ENCODE data around the gene ALDH3A1. TPM values are rescaled to one million over a fixed set of nuclear protein-coding genes. Genes with fewer than 3 reads are reported as not detected.
"Not testable (repeated sequence)": the region's sequence is repeated elsewhere in the genome, so short reads cannot be mapped to it uniquely, and the experiment has no call there.

ALDH3A1 gene
- total RNA-seq, 2 experiments from 2014 or later = not detected

GRCh38 chr17:19769946-19770652 lies 22.0 kb upstream of the ALDH3A1 start:
- Mint-ChIP-seq H3K9me3 (no peaks in the 10 kb centered on the region), H3K27me3 (no peaks in the 10 kb centered on the region), H3K36me3 (ENCODE audit: low read depth) (peaks cover 9% of the 10 kb centered on the region), H3K27ac (no peak overlapping the region), H3K4me3 (no peak overlapping the region), H3K4me1 (peaks cover 50% of the 10 kb centered on the region)
- DNase-seq = no peak
- POLR2A ChIA-PET = no interaction called here
- CTCF ChIA-PET = interaction anchor here (4.3 kb wide), 1 partner anchor 8 kb away, joined by 18 read pairs; no protein-coding TSS in a partner anchor

- CTCF ChIA-PET = interaction anchor here (1.3 kb wide), 1 partner anchor 44 kb away, joined by 4 read pairs; no protein-coding TSS in a partner anchor
- POLR2A ChIA-PET = no interaction called here
- Mint-ChIP-seq H3K27me3 (peaks cover 2% of the 10 kb centered on the region), H3K27ac (no peak overlapping the region), H3K9me3 (no peaks in the 10 kb centered on the region), H3K4me1 (peaks cover 46% of the 10 kb centered on the region), H3K4me3 (no peak overlapping the region), H3K36me3 (ENCODE audit: low read depth) (peaks cover 5% of the 10 kb centered on the region)
- no peak for DNase-seq
Observed at GRCh38 chr17:19768046-19768782, 20.1 kb upstream of the ALDH3A1 start.

GRCh38 chr17:19766421-19767270 lies 18.5 kb upstream of the ALDH3A1 start:
- Mint-ChIP-seq H3K27ac (no peak overlapping the region), H3K9me3 (no peaks in the 10 kb centered on the region), H3K27me3 (peaks cover 2% of the 10 kb centered on the region), H3K4me3 (no peak overlapping the region), H3K4me1 (peaks cover 31% of the 10 kb centered on the region), H3K36me3 (ENCODE audit: low read depth) (peaks cover 5% of the 10 kb centered on the region)
- CTCF ChIA-PET = interaction anchor here (0.6 to 1.8 kb wide), 7 partner anchors 9 to 404 kb away, joined by 3 to 12 read pairs (median 4); partner anchors contain the start of gene B9D1
- peak; percentile 76 for DNase-seq
- POLR2A ChIA-PET = no interaction called here

GRCh38 chr17:19766016-19766415 lies 17.9 kb upstream of the ALDH3A1 start:
- POLR2A ChIA-PET = no interaction called here
- H3K27me3 Mint-ChIP-seq = peaks cover 2% of the 10 kb centered on the region
- no peaks in the 10 kb centered on the region for H3K9me3 Mint-ChIP-seq
- peaks cover 25% of the 10 kb centered on the region for H3K4me1 Mint-ChIP-seq
- no peak for DNase-seq
- H3K4me3 Mint-ChIP-seq = no peak overlapping the region
- no peak overlapping the region for H3K27ac Mint-ChIP-seq
- CTCF ChIA-PET = interaction anchor here (0.6 to 1.8 kb wide), 5 partner anchors 9 to 254 kb away, joined by 3 to 12 read pairs (median 5); no protein-coding TSS in a partner anchor
- H3K36me3 Mint-ChIP-seq (ENCODE audit: low read depth) = peaks cover 5% of the 10 kb centered on the region

- H3K9me3 Mint-ChIP-seq; H3K4me3 Mint-ChIP-seq; DNase-seq; H3K27ac Mint-ChIP-seq; H3K27me3 Mint-ChIP-seq; POLR2A ChIA-PET; H3K36me3 Mint-ChIP-seq (ENCODE audit: low read depth): not testable (repeated sequence)
- CTCF ChIA-PET = interaction anchor here (0.6 to 3.0 kb wide), 7 partner anchors 8 to 401 kb away, joined by 3 to 18 read pairs (median 3); partner anchors contain the start of genes B9D1 and MAPK7
- H3K4me1 Mint-ChIP-seq = peaks cover 14% of the 10 kb centered on the region
Observed at GRCh38 chr17:19763991-19764390, 15.9 kb upstream of the ALDH3A1 start.

GRCh38 chr17:19763416-19763815 lies 15.3 kb upstream of the ALDH3A1 start:
- POLR2A ChIA-PET = no interaction called here

GRCh38 chr17:19762515-19762961 lies 14.4 kb upstream of the ALDH3A1 start:
- peak; percentile 74 for DNase-seq
- H3K4me1 Mint-ChIP-seq = peaks cover 9% of the 10 kb centered on the region
- H3K4me3 Mint-ChIP-seq = no peak overlapping the region
- H3K27me3 Mint-ChIP-seq = peaks cover 2% of the 10 kb centered on the region
- H3K27ac Mint-ChIP-seq = no peak overlapping the region
- H3K9me3 Mint-ChIP-seq = no peaks in the 10 kb centered on the region
- ChIA-PET CTCF (interaction anchor here (0.6 to 3.0 kb wide), 8 partner anchors 10 to 249 kb away, joined by 3 to 18 read pairs (median 4); no protein-coding TSS in a partner anchor), POLR2A (no interaction called here)
- no peaks in the 10 kb centered on the region for H3K36me3 Mint-ChIP-seq (ENCODE audit: low read depth)

More at GRCh38 chr17:19763416-19763815, 15.3 kb upstream of the ALDH3A1 start:
- Mint-ChIP-seq H3K27me3 (peaks cover 2% of the 10 kb centered on the region), H3K4me1 (peaks cover 14% of the 10 kb centered on the region), H3K9me3 (no peaks in the 10 kb centered on the region), H3K36me3 (ENCODE audit: low read depth) (no peaks in the 10 kb centered on the region), H3K4me3 (no peak overlapping the region), H3K27ac (no peak overlapping the region)
- DNase-seq = no peak
- CTCF ChIA-PET = interaction anchor here (0.6 to 3.0 kb wide), 5 partner anchors 9 to 316 kb away, joined by 3 to 18 read pairs (median 4); no protein-coding TSS in a partner anchor

- no peak overlapping the region for H3K27ac Mint-ChIP-seq
- H3K9me3 Mint-ChIP-seq = no peaks in the 10 kb centered on the region
- no peak overlapping the region for H3K4me3 Mint-ChIP-seq
- peaks cover 2% of the 10 kb centered on the region for H3K27me3 Mint-ChIP-seq
- ChIA-PET CTCF (interaction anchor here (1.0 to 1.9 kb wide), 2 partner anchors 16 to 39 kb away, joined by 4 read pairs; no protein-coding TSS in a partner anchor), POLR2A (no interaction called here)
- no peaks in the 10 kb centered on the region for H3K4me1 Mint-ChIP-seq
- no peak for DNase-seq
- H3K36me3 Mint-ChIP-seq (ENCODE audit: low read depth) = no peaks in the 10 kb centered on the region
Observed at GRCh38 chr17:19760746-19761145, 12.6 kb upstream of the ALDH3A1 start.

- H3K27ac Mint-ChIP-seq = no peak overlapping the region
- POLR2A ChIA-PET = no interaction called here
- CTCF ChIA-PET = interaction anchor here (1.0 kb wide), 1 partner anchor 15 kb away, joined by 4 read pairs; no protein-coding TSS in a partner anchor
- H3K4me1 Mint-ChIP-seq = no peaks in the 10 kb centered on the region
- no peaks in the 10 kb centered on the region for H3K36me3 Mint-ChIP-seq (ENCODE audit: low read depth)
- peaks cover 2% of the 10 kb centered on the region for H3K27me3 Mint-ChIP-seq
- H3K9me3 Mint-ChIP-seq = no peaks in the 10 kb centered on the region
- H3K4me3 Mint-ChIP-seq = no peak overlapping the region
- DNase-seq = no peak
Observed at GRCh38 chr17:19759568-19760549, 11.8 kb upstream of the ALDH3A1 start.

GRCh38 chr17:19757536-19758180 lies 9.6 kb upstream of the ALDH3A1 start:
- no peaks in the 10 kb centered on the region for H3K9me3 Mint-ChIP-seq
- H3K27ac Mint-ChIP-seq = no peak overlapping the region
- H3K36me3 Mint-ChIP-seq (ENCODE audit: low read depth) = no peaks in the 10 kb centered on the region
- DNase-seq = no peak
- ChIA-PET CTCF (no interaction called here), POLR2A (no interaction called here)
- H3K27me3 Mint-ChIP-seq = no peaks in the 10 kb centered on the region
- H3K4me1 Mint-ChIP-seq = no peaks in the 10 kb centered on the region
- H3K4me3 Mint-ChIP-seq = no peak overlapping the region

GRCh38 chr17:19756546-19756945 lies 8.4 kb upstream of the ALDH3A1 start:
- Mint-ChIP-seq H3K9me3 (no peaks in the 10 kb centered on the region), H3K4me3 (no peak overlapping the region), H3K27me3 (peaks cover 5% of the 10 kb centered on the region), H3K36me3 (ENCODE audit: low read depth) (no peaks in the 10 kb centered on the region), H3K4me1 (no peaks in the 10 kb centered on the region), H3K27ac (no peak overlapping the region)
- ChIA-PET CTCF (interaction anchor here (0.6 kb wide), 1 partner anchor 123 kb away, joined by 3 read pairs; no protein-coding TSS in a partner anchor), POLR2A (no interaction called here)
- DNase-seq = no peak

Measured in activated CD4-positive, alpha-beta T cell treated with anti-CD3 and anti-CD28 coated beads, Interleukin-2, amount 10 ng/mL, durations not matched to agents 7 days and 5 days (primary cell).